ENCODE results near the gene HOXA1.

DNA sequence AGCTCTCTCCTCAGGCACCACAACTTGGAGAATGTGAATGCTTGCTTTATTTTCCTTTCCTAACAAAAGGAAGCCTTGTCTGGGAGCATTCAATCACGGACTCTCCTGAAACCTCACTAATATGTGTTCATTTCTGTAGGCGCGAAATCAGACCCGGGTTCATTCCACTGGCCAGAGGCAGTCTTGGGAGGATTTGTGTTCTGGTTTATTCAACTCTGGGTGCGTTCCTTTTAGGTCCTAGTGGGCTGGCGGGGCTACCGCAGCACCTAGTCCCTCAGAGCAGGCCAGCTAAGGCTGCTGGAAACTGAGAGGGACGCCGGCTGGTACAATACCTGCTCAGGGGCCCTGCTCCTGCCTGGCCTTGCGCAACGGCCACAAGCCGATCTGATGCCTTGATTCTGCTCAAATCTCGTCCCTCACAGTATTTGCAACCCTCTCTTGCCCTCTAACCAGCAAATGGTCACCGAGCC lies 27.2 kb upstream of the HOXA1 start:
- TF ChIP-seq, protein P1, sequence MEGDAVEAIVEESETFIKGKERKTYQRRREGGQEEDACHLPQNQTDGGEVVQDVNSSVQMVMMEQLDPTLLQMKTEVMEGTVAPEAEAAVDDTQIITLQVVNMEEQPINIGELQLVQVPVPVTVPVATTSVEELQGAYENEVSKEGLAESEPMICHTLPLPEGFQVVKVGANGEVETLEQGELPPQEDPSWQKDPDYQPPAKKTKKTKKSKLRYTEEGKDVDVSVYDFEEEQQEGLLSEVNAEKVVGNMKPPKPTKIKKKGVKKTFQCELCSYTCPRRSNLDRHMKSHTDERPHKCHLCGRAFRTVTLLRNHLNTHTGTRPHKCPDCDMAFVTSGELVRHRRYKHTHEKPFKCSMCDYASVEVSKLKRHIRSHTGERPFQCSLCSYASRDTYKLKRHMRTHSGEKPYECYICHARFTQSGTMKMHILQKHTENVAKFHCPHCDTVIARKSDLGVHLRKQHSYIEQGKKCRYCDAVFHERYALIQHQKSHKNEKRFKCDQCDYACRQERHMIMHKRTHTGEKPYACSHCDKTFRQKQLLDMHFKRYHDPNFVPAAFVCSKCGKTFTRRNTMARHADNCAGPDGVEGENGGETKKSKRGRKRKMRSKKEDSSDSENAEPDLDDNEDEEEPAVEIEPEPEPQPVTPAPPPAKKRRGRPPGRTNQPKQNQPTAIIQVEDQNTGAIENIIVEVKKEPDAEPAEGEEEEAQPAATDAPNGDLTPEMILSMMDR (IDR thresholded peaks at IDR 0.05; ENCODE audit: control extremely low read depth in 1 of 3, insufficient read depth in 1 of 3, low read depth in 1 of 3, low read length in 3 of 3) = no peak
- no peak for TF ChIP-seq JUN (IDR thresholded peaks at IDR 0.05; ENCODE audit: low read depth, low read length)
